Right cardiac atrium (tissue), 5 donors: ENCODE data around the gene TNIP1. TPM values are rescaled to one million over a fixed set of nuclear protein-coding genes. Genes with fewer than 3 reads are reported as not detected.

Experiments used
- ATAC-seq, 2 donors: fragments of 200-7000 bp; cut with Tn5 transposase; one replicate each; pipeline versions ENCODE4 v1.8.0 to v1.9.1; 2020; ENCODE audit warnings: moderate library complexity in 2 of 2, mild to moderate bottlenecking in 1 of 2
- DNase-seq, 3 donors: peaks; one replicate each; pipeline ENCODE4 v3.0.0-alpha.2; 2020
- H3K27ac ChIP-seq: one replicate; pipeline ENCODE4 v1.5.1; 2013; ENCODE audit warnings: mild to moderate bottlenecking, low read length, control low read depth, moderate library complexity
- H3K27me3 ChIP-seq: one replicate; pipeline ENCODE4 v1.6.1; 2013; ENCODE audit not compliant: control insufficient read depth, insufficient read depth
- H3K4me1 ChIP-seq: one replicate; pipeline ENCODE4 v1.6.1; 2013; ENCODE audit warnings: low read length; ENCODE audit not compliant: control insufficient read depth, insufficient read depth
- H3K4me3 ChIP-seq: one replicate; pipeline ENCODE4 v1.5.1; 2013; ENCODE audit warnings: low read length, control low read depth
- H3K9me3 ChIP-seq: one replicate; pipeline ENCODE4 v1.6.1; 2013; ENCODE audit warnings: low read length; ENCODE audit not compliant: control insufficient read depth
- WGBS: extraction: QIAGEN DNeasy Blood & Tissue Kit; methylation state at CpG from one replicate; pipeline ENCODE4 v1.1.7; 2013; 5-methylcytosine and 5-hydroxymethylcytosine counted together
- intact Hi-C, 4 donors: fragments of 100-400 bp; cut with DNase I; formaldehyde crosslinking; loops; one replicate each; pipeline versions ENCODE4 v1.11.0 to v1.14.0; 2022 to 2023
- polyA plus RNA-seq: library from polyadenylated mRNA; stranded (reverse); fragments of 200-250 nt; gene quantifications from one replicate; pipeline ENCODE4 v1.2.3, GENCODE V29; 2013
- total RNA-seq, 4 donors: library from RNA; stranded (reverse); fragmentation: NEBNext Ultra II Directional; extraction: Animal tissue kit (Norgen Biotek cat#: 25700); gene quantifications; one replicate each; pipeline ENCODE4 v1.2.1, GENCODE V29; 2021
- donor health status: healthy with polysubstance abuse.
- donor health status: DM: no; HTN: yes; CAD: no.
- donor health status: DM: no; HTN: no; CAD: no.
- donor health status: DM: no; HTN: yes; CAD: no; lungs with severe emphysema.
- donor health status: DM: yes; HTN: yes; CAD: no.

The TNIP1 gene
- total and polyA plus RNA-seq, 5 donors, result 71.5 to 98.2 (median 77.5) TPM

- 88% methylated on average over 5 of the region's 5 CpGs for WGBS
- H3K4me1 ChIP-seq, result peaks cover 21% of the 10 kb centered on the region
- no peak overlapping the region for H3K4me3 ChIP-seq
- no peak overlapping the region for H3K27ac ChIP-seq
- intact Hi-C loops, result no loop called here
- ATAC-seq, result no peak
- DNase-seq, result no peak
- no peaks in the 10 kb centered on the region for H3K9me3 ChIP-seq
- H3K27me3 ChIP-seq, result no peaks in the 10 kb centered on the region
Measured at GRCh38 chr5:151106043-151106442, 25.2 kb upstream of the TNIP1 start.

- H3K4me1 ChIP-seq, result peaks cover 21% of the 10 kb centered on the region
- no peak overlapping the region for H3K27ac ChIP-seq
- H3K27me3 ChIP-seq, result no peaks in the 10 kb centered on the region
- intact Hi-C loops, result no loop called here
- ATAC-seq, result no peak
- no peaks in the 10 kb centered on the region for H3K9me3 ChIP-seq
- H3K4me3 ChIP-seq, result no peak overlapping the region
- DNase-seq, result no peak
- 87% methylated on average over 2 of the region's 2 CpGs for WGBS
Measured at GRCh38 chr5:151105561-151105960, 24.7 kb upstream of the TNIP1 start.

- peaks cover 23% of the 10 kb centered on the region for H3K4me1 ChIP-seq
- no peak overlapping the region for H3K4me3 ChIP-seq
- intact Hi-C loops, result no loop called here
- ATAC-seq, result peak; percentile 41 to 63
- H3K27ac ChIP-seq, result peak overlapping the region; percentile 19
- WGBS, result 66% methylated on average over 5 of the region's 5 CpGs
- H3K9me3 ChIP-seq, result no peaks in the 10 kb centered on the region
- no peaks in the 10 kb centered on the region for H3K27me3 ChIP-seq
- DNase-seq, result peak in 2 of 3 donors; percentile 62 to 69
Measured at GRCh38 chr5:151104795-151105194, 24.0 kb upstream of the TNIP1 start.

- ATAC-seq (no peak), DNase-seq (no peak)
- no peaks in the 10 kb centered on the region for H3K9me3 ChIP-seq
- H3K4me3 ChIP-seq, result no peak overlapping the region
- H3K4me1 ChIP-seq, result peaks cover 10% of the 10 kb centered on the region
- intact Hi-C loops, result no loop called here
- 78% methylated on average over 4 of the region's 4 CpGs for WGBS
- H3K27ac ChIP-seq, result peak overlapping the region; percentile 61
- no peaks in the 10 kb centered on the region for H3K27me3 ChIP-seq
Measured at GRCh38 chr5:151101746-151102145, 20.9 kb upstream of the TNIP1 start.

GRCh38 chr5:151101151-151101550 is 20.3 kb upstream of the TNIP1 start:
- Histone ChIP-seq H3K27me3 (no peaks in the 10 kb centered on the region), H3K4me1 (peaks cover 12% of the 10 kb centered on the region), H3K9me3 (no peaks in the 10 kb centered on the region), H3K4me3 (no peak overlapping the region), H3K27ac (peak overlapping the region; percentile 61)
- intact Hi-C loops, result no loop called here
- 30% methylated on average over 9 of the region's 9 CpGs for WGBS
- DNase-seq, result peak; percentile 51 to 78 (median 76)
- peak; percentile 49 to 54 for ATAC-seq

GRCh38 chr5:151100681-151101080 is 19.8 kb upstream of the TNIP1 start:
- Histone ChIP-seq H3K4me3 (no peak overlapping the region), H3K4me1 (peaks cover 17% of the 10 kb centered on the region), H3K27ac (peak overlapping the region; percentile 25), H3K27me3 (no peaks in the 10 kb centered on the region), H3K9me3 (no peaks in the 10 kb centered on the region)
- DNase-seq (no peak), ATAC-seq (no peak)
- WGBS, result 57% methylated on average over 4 of the region's 4 CpGs
- intact Hi-C loops, result no loop called here

GRCh38 chr5:151098768-151099121 is 17.9 kb upstream of the TNIP1 start:
- no peak overlapping the region for H3K4me3 ChIP-seq
- intact Hi-C loops, result no loop called here
- no peaks in the 10 kb centered on the region for H3K27me3 ChIP-seq
- no peak for DNase-seq
- no peaks in the 10 kb centered on the region for H3K9me3 ChIP-seq
- peaks cover 29% of the 10 kb centered on the region for H3K4me1 ChIP-seq
- no peak for ATAC-seq
- no peak overlapping the region for H3K27ac ChIP-seq
- 67% methylated on average over 4 of the region's 4 CpGs for WGBS

GRCh38 chr5:151097820-151098767 is 17.3 kb upstream of the TNIP1 start:
- Histone ChIP-seq H3K27ac (no peak overlapping the region), H3K4me3 (no peak overlapping the region), H3K4me1 (peaks cover 30% of the 10 kb centered on the region), H3K27me3 (no peaks in the 10 kb centered on the region), H3K9me3 (no peaks in the 10 kb centered on the region)
- 72% methylated on average over 16 of the region's 16 CpGs for WGBS
- no peak for DNase-seq
- no peak for ATAC-seq
- intact Hi-C loops, result no loop called here

GRCh38 chr5:151097061-151097460 is 16.2 kb upstream of the TNIP1 start:
- H3K27ac ChIP-seq, result no peak overlapping the region
- intact Hi-C loops, result no loop called here
- no peaks in the 10 kb centered on the region for H3K27me3 ChIP-seq
- H3K4me1 ChIP-seq, result peaks cover 34% of the 10 kb centered on the region
- H3K9me3 ChIP-seq, result no peaks in the 10 kb centered on the region
- ATAC-seq (no peak), DNase-seq (no peak)
- 81% methylated on average over 6 of the region's 6 CpGs for WGBS
- H3K4me3 ChIP-seq, result no peak overlapping the region

GRCh38 chr5:151096001-151096373 is 15.2 kb upstream of the TNIP1 start:
- H3K4me3 ChIP-seq, result no peak overlapping the region
- peak in 1 of 3 donors; percentile 40 for DNase-seq
- H3K27ac ChIP-seq, result peak overlapping the region; percentile 65
- H3K9me3 ChIP-seq, result no peaks in the 10 kb centered on the region
- no peaks in the 10 kb centered on the region for H3K27me3 ChIP-seq
- ATAC-seq, result peak; percentile 21 to 42
- intact Hi-C loops, result no loop called here
- H3K4me1 ChIP-seq, result peaks cover 26% of the 10 kb centered on the region
- 40% methylated on average over 6 of the region's 6 CpGs for WGBS

GRCh38 chr5:151095341-151096000 is 14.6 kb upstream of the TNIP1 start:
- Histone ChIP-seq H3K4me1 (peaks cover 26% of the 10 kb centered on the region), H3K27ac (peak overlapping the region; percentile 65), H3K9me3 (no peaks in the 10 kb centered on the region), H3K4me3 (no peak overlapping the region), H3K27me3 (no peaks in the 10 kb centered on the region)
- peak; percentile 76 to 86 for ATAC-seq
- DNase-seq, result peak; percentile 67 to 84 (median 75)
- WGBS, result 41% methylated on average over 5 of the region's 5 CpGs
- intact Hi-C loops, result no loop called here
